GM15510 (cell line): Measurements from ENCODE around the gene INHBA.

ENCODE experiments used
- POLR2A ChIP-seq: IDR thresholded peaks from 3 replicates; pipeline ENCODE4 v1.6.1; 2011; ENCODE audit warnings: borderline replicate concordance; ENCODE audit not compliant: insufficient read length; ENCODE audit errors: extremely low read depth

The INHBA gene

GRCh38 chr7:41702635-41703371 is at the start of gene INHBA:
Gene INHBA (minus strand): TSS chr7:41703090. CDS start chr7:41700374, 2,716 bp downstream.
- no peak for TF ChIP-seq POLR2A

GRCh38 chr7:41752615-41753014 is 49.7 kb upstream of the INHBA start:
- TF ChIP-seq POLR2A, result no peak

- no peak for TF ChIP-seq POLR2A
Observed at GRCh38 chr7:41750661-41751540, 48.0 kb upstream of the INHBA start.

DNA sequence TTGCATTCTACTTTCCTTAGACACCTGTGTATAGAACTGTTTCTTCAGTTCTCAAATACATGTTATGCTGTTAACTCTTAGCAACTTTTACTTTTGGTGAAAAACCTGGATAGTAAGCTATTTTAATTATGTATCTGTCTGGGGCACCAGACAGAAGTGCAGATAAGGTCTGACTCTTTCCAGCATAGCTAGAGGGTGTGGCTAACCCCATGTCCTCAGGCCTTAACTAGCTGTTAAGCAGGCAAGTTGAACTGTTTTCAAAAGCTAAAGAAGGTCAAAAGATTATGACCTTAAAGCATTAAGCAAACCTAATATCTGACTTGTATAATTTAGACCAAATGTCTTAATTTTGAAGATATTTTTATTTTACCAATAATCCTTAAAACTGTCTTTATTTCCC is 45.1 kb upstream of the INHBA start:
- TF ChIP-seq POLR2A, result no peak

DNA sequence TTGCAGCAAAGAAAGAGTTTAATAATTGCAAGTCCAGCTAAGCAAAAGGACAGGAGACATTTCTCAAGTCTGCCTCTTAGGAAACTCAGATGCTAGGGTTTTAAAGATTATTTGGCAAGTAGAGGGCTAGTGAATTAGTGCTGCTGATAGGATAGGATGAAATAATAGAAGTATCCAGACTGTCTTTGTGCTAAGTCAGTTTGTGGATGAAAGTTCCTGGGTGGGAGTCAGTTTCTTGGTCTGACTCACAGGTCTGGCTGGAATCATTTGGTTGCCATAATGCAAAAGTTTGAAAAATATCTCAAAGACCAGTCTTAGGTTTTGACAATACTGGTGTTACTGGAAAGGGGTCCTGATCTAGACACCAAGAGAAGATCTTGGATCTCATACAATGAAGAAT is 42.6 kb upstream of the INHBA start:
- no peak for TF ChIP-seq POLR2A

DNA sequence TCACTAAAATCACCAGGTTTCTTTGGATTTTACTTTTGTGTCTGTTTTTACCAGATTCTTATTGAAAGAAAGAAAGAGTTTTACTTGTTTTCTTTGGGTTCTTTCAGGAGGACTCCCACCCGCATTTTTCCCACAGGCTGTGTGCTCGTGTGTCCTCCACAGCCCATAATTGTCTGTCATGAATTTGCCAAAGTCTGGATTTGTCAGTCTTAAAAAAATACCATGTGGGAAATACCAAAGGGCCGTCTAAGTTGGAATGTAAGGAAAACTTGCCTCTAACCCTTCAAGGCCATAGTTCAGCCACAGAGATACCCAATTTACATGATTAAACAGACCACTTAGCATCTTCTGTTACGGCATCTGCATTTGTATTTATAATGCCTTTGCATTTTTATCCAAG is 41.3 kb upstream of the INHBA start:
- no peak for TF ChIP-seq POLR2A

GRCh38 chr7:41742401-41743020 is 39.6 kb upstream of the INHBA start:
- TF ChIP-seq POLR2A, result no peak

DNA sequence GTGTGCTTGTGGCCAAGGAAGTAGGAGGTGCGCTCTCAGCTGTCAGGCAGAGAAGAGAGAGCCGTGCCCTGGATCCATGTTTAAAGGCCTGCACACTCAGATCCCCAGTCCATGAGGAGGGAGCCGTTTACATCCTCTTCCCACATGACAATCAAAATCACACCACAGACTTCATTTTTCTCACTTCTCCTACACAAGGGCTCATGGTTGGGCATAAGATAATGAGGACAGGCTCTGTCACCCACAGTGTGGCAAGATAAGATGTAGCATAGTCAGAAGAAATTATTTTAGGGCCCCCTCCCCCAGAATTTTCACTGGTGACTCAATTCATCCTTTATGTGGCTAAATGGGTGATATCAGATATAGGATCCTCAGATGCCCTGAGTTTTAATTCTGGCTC is 35.9 kb upstream of the INHBA start:
- TF ChIP-seq POLR2A, result no peak

DNA sequence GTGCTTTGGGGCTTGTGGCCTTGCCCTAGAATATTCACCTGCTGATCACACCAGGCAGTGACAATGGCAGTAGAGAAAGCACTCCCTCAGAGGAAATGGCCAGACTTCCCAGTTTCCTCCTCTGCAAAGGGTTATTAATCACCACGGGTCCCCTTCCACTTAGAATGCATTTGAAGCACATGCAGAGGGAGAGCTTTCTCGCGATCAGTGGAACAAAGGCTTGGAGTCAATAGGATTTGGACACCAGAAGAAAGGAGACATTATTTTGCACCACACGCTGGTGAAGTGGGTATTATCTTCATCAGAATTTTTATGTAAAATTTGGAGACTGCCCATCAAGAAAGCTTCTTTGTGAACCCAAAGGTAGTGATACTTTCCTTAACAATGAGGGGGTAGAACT is 35.4 kb upstream of the INHBA start:
- TF ChIP-seq POLR2A, result no peak

DNA sequence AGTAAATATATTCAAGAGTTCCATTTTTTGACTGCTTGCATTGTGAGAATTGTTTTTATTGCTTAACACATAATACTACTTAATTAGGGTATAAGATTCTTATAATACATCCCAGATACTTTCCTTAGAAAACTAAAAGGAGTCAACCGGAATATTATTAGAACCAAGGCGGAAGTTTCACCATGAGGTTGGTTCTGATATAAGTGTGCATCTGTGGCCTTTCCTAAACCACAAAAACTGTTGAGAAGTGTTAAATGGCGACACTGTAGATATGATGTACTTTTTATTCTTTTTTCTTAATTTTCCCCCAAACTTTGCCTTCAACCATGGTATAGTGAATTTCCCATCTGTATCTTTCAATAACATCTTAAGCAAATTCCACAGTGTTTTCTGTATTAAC is 32.3 kb upstream of the INHBA start:
- no peak for TF ChIP-seq POLR2A

GRCh38 chr7:41732843-41733306 is 30.0 kb upstream of the INHBA start:
- no peak for TF ChIP-seq POLR2A

DNA sequence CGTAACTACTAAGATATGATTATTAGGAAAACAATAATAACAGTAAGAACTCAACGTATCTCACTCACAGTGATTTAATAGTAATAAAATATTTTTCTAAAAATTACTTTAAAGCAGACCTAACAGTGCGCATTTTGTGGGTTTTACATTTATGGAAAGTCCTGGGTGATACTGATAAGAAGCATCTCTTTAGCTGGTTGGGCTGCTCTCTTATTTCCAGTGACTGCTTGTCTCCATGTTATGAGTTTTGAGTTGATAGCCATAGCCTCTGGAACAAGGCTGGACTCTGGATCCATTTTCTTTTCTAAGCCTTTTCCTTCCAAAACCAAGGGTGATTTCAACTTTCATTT is 29.5 kb upstream of the INHBA start:
- TF ChIP-seq POLR2A, result no peak

- TF ChIP-seq POLR2A, result no peak
Observed at GRCh38 chr7:41731493-41732435, 28.9 kb upstream of the INHBA start.

DNA sequence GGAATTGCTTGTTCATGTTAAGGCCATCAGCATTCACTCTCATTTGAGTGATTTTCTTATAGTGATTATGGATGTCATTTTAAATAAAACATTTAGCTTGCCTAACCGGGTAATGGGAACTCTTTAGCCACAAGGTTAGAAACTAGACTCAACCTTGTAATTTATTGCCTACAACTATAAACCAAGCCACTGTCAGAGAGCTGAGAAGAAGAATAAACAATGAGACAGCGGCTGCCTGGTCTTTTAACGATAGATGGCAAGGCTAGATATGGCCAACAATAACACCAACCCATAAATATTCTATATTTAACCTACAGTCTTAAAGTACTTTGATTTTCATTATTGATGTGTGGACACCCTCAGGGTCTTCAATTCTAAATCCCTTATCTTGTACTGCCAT is 27.8 kb upstream of the INHBA start:
- no peak for TF ChIP-seq POLR2A
